ENCODE results near the gene ZNF839. TPM values are rescaled to one million over a fixed set of nuclear protein-coding genes. Genes with fewer than 3 reads are reported as not detected.
A peak's percentile ranks its signal among the peaks of the same experiment; 100 is the strongest.

ZNF839 gene
- total RNA-seq (2014; rRNA removed; shearing (Covaris generic)) (20.2 and 22.7 TPM in 2 replicates), total RNA-seq (2022) (23.3 and 24.3 TPM in 2 replicates), Bru-seq, nascent RNA (percentile 71 among the genes with signal in this experiment), BruChase-seq, experiment 1, labeled RNA remaining after a 6-hour chase (percentile 69 among the genes with signal in this experiment), BruChase-seq, experiment 2, labeled RNA remaining after a 2-hour chase (percentile 70 among the genes with signal in this experiment)
- long read RNA-seq, partial matches to known transcripts = 2 of 19 reads
- long read RNA-seq, other reads (novel, unspliced or antisense) = 14 of 19 reads

DNA sequence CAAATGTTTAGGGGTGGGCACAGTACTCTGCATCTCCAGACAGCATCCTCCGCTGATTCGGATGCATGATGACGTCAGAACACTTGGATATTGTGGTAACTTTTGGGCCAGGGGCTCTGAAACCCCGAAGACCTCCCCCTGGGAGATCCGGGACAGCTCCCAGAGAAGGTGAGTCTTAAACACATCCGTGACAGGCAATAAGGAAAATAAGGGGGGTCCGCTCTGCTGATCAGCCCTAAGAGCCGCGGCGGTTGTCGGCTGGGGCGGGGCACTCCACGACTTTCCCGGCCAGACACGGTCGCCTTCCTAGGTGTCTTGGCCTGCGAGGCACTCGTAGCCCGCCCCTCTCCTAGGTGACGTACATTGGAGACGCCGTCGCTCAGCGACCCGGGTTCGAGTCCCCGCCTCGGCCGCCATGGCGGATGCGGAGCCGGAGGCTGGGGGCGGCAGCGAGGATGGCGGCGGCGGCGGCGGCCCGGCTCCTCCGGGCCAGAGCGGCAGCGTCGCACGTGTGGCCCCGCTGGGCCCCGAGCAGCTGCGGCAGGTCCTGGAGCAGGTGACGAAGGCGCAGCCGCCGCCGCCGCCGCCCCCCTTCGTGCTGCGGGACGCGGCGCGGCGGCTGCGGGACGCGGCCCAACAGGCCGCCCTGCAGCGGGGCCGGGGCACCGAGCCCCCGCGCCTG, at the start of gene ZNF839:
Gene ZNF839, plus strand, starts transcription at position 396 of the 682 bp plus-strand sequence. Its CDS starts 20 bp downstream, at position 416.
- Histone ChIP-seq H3K9me3 (ENCODE audit: low read length) (no peaks in the 10 kb centered on the region), H3K4me2 (ENCODE audit: low read length) (peak within 1 kb of the TSS; percentile 95), H3K4me3 (ENCODE audit: low read depth, low read length, poor library complexity, severe bottlenecking) (peak within 1 kb of the TSS; percentile 78), H3K27ac (ENCODE audit: low read depth, low read length, poor library complexity, severe bottlenecking) (peak within 1 kb of the TSS; percentile 70), H4K20me1 (ENCODE audit: insufficient read depth, low read length) (no peaks in the 10 kb centered on the region), H3K36me3 (ENCODE audit: insufficient read depth, low read length) (peaks cover 16% of the 10 kb centered on the region; the same call in 1 of the 2 replicates), H2AFZ (ENCODE audit: low read length) (peak within 1 kb of the TSS; percentile 72; the same call in 1 of the 2 replicates), H3K9me2 (ENCODE audit: insufficient read depth, low read length) (no peaks in the 10 kb centered on the region), H3K79me2 (ENCODE audit: insufficient read depth, low read depth, low read length) (peaks cover 10% of the 10 kb centered on the region; the same call in 1 of the 2 replicates), H3K4me1 (ENCODE audit: insufficient read depth, low read length, poor library complexity, severe bottlenecking) (peaks cover 48% of the 10 kb centered on the region)
- DNase-seq (ENCODE audit: low spot score) = peak; percentile 95
- ChIA-PET CTCF (ENCODE audit: unreplicated experiment) (interaction anchor here (1.0 kb wide), 1 partner anchor 11 kb away, joined by 3 read pairs; no protein-coding TSS in a partner anchor), POLR2A (interaction anchor here (1.0 to 1.8 kb wide), 5 partner anchors 14 to 232 kb away, joined by 3 to 9 read pairs (median 4); partner anchors contain the start of gene MOK)
- no TSS peak for BruUV-seq (replicated peaks)
- TF ChIP-seq EZH2phosphoT487 (IDR thresholded peaks at IDR 0.05; ENCODE audit: borderline replicate concordance, low read depth, low read length) = no peak
- TF ChIP-seq, protein P1, sequence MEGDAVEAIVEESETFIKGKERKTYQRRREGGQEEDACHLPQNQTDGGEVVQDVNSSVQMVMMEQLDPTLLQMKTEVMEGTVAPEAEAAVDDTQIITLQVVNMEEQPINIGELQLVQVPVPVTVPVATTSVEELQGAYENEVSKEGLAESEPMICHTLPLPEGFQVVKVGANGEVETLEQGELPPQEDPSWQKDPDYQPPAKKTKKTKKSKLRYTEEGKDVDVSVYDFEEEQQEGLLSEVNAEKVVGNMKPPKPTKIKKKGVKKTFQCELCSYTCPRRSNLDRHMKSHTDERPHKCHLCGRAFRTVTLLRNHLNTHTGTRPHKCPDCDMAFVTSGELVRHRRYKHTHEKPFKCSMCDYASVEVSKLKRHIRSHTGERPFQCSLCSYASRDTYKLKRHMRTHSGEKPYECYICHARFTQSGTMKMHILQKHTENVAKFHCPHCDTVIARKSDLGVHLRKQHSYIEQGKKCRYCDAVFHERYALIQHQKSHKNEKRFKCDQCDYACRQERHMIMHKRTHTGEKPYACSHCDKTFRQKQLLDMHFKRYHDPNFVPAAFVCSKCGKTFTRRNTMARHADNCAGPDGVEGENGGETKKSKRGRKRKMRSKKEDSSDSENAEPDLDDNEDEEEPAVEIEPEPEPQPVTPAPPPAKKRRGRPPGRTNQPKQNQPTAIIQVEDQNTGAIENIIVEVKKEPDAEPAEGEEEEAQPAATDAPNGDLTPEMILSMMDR (conservative IDR thresholded peaks at IDR 0.05; ENCODE audit: low read length) = no peak
- intact Hi-C loops (cut with micrococcal nuclease; ENCODE audit: unreplicated experiment) = loop anchor here (2.0 to 5.0 kb wide), 5 partner anchors 43 to 559 kb away; partner anchors contain the start of genes CINP, DYNC1H1, PPP2R5C and RCOR1

DNA sequence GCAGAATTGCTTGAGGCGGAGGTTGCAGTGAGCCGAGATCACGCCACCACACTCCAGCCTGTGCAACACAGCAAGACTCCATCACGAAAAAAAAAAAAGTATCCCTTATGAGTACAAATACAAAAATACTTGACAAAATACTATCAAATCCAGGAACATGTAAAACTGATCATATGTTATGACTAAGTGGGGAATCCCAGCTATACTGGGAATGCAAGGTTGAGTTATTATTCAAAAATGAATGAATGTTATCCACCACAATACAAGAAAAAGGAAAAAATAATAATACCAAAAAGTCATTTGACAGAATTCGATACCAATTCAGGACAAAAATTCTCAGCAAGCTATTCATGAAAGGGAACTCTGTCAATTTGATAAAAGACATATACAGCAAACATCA, 47.2 kb upstream of the ZNF839 start:
- Histone ChIP-seq H3K27ac (ENCODE audit: low read depth, low read length, poor library complexity, severe bottlenecking) (no peak overlapping the region), H3K4me2 (ENCODE audit: low read length) (no peak overlapping the region), H4K20me1 (ENCODE audit: insufficient read depth, low read length) (no peaks in the 10 kb centered on the region), H3K9me3 (ENCODE audit: low read length) (no peaks in the 10 kb centered on the region), H2AFZ (ENCODE audit: low read length) (no peak overlapping the region), H3K9me2 (ENCODE audit: insufficient read depth, low read length) (no peaks in the 10 kb centered on the region), H3K4me1 (ENCODE audit: insufficient read depth, low read length, poor library complexity, severe bottlenecking) (no peaks in the 10 kb centered on the region), H3K4me3 (ENCODE audit: low read depth, low read length, poor library complexity, severe bottlenecking) (no peak overlapping the region), H3K79me2 (ENCODE audit: insufficient read depth, low read depth, low read length) (no peaks in the 10 kb centered on the region), H3K36me3 (ENCODE audit: insufficient read depth, low read length) (no peaks in the 10 kb centered on the region)
- ChIA-PET CTCF (ENCODE audit: unreplicated experiment) (no interaction called here), POLR2A (no interaction called here)
- no peak for DNase-seq (ENCODE audit: low spot score)
- no TSS peak for BruUV-seq (replicated peaks)
- TF ChIP-seq EZH2phosphoT487 (IDR thresholded peaks at IDR 0.05; ENCODE audit: borderline replicate concordance, low read depth, low read length) = no peak
- TF ChIP-seq, protein P1 (conservative IDR thresholded peaks at IDR 0.05; ENCODE audit: low read length) = no peak
- intact Hi-C loops (cut with micrococcal nuclease; ENCODE audit: unreplicated experiment) = no loop called here
